Activated naive CD4-positive, alpha-beta T cell treated with anti-CD3 and anti-CD28 coated beads, Interleukin-2, amount 10 ng/mL, durations not matched to agents 7 days and 5 days (primary cell): ENCODE results near the gene TLE2.
"Not testable (repeated sequence)": the region's sequence is repeated elsewhere in the genome, so short reads cannot be mapped to it uniquely, and the experiment has no call there.

Experiments
- CTCF ChIA-PET: fragments of 350-600 bp; sonication (Branson Sonifier 250); formaldehyde crosslinking; loops from one replicate; lab custom pipeline; 2021; ENCODE audit warnings: antibody characterized with exemption; lab: Charles Lee
- DNase-seq: peaks from one replicate; pipeline ENCODE4 v3.0.0-alpha.2; 2020
- H3K27ac Mint-ChIP-seq: one replicate; pipeline ENCODE4 v1.8.0; 2021; ENCODE audit warnings: mild to moderate bottlenecking, moderate library complexity, mixed read lengths
- H3K27me3 Mint-ChIP-seq: one replicate; pipeline ENCODE4 v1.8.0; 2021; ENCODE audit warnings: mild to moderate bottlenecking, mixed read lengths
- H3K36me3 Mint-ChIP-seq: one replicate; pipeline ENCODE4 v1.8.0; 2021; ENCODE audit warnings: mixed read lengths
- H3K4me1 Mint-ChIP-seq: one replicate; pipeline ENCODE4 v1.8.0; 2021; ENCODE audit warnings: mixed read lengths
- H3K4me3 Mint-ChIP-seq: one replicate; pipeline ENCODE4 v1.8.0; 2021; ENCODE audit warnings: mild to moderate bottlenecking, moderate library complexity, mixed read lengths
- H3K9me3 Mint-ChIP-seq: one replicate; pipeline ENCODE4 v1.8.0; 2021; ENCODE audit warnings: mixed read lengths

The TLE2 gene

DNA sequence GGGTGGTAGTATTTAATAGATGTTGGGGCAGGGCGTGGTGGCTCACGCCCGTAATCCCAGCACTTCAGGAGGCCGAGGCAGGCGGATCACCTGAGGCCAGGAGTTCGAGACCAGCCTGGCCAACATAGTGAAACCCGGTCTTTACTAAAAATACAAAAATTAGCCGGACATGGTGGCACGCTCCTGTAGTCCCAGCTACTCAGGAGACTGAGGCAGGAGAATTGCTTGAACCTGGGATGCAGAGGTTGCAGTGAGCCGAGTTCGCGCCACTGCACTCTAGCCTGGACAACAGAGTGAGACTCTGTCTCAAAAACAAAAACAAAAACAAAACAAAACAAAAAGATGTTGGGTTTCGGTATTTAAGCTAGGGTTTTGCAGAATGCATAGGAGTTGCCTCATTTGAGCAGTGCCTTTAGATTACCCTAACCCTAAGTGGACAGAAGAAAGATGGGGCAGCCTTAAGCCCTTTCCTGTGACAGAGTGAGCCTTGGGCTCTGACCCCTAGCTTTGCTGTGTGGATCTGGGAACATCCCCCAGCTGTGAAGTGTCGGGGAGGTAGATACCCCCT lies 8.0 kb upstream of the TLE2 start:
- not testable (repeated sequence) for H3K9me3 Mint-ChIP-seq, DNase-seq, H3K36me3 Mint-ChIP-seq
- peak overlapping the region; percentile 75 for H3K4me3 Mint-ChIP-seq
- H3K27ac Mint-ChIP-seq = peak overlapping the region; percentile 96
- peaks cover 26% of the 10 kb centered on the region for H3K4me1 Mint-ChIP-seq
- CTCF ChIA-PET = interaction anchor here (1.1 to 2.5 kb wide), 3 partner anchors 67 to 86 kb away, joined by 3 to 12 read pairs (median 6); no protein-coding TSS in a partner anchor
- peaks cover 51% of the 10 kb centered on the region for H3K27me3 Mint-ChIP-seq

DNA sequence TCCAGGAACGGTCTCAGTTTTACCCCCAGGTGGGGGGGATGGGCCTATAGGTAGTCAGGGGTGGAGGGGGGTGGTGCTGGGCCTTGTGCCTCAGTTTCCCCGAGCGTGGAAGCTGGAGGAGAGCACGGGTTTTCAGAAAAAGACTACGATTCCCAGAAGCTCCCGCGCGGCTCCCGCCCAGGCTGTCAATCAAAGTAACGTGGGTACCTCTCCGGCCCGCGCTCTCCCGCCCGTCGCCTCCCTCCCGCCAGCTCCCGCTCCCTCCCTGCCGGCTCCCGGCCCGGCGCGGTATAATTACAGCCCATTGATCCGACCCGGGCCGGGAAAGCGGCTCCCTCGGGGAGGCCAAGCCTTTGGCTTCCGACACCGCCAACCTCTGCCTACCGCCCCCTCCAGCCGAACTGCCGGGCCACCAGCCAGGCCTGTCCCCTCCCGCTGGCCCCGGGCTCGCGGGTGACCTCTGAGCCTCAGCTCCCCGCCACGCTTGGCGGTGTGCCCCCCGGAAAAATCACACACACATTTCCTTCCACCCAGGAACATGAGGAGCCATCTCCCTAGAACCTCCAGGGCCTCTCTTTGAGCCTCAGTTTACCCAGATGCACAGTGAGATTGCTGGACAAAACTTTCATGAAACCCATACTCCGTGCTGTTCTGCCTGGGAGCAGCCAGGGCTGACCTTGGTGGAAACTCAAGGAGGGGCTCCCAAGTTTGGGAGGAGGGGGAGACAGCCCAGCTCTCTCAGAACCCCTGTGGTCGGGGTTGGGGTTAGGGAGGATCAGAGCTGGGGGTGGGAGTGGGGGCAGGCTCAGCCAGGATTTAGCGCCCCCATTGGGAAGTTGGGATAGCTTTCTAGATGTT lies 7.3 kb upstream of the TLE2 start:
- H3K27me3 Mint-ChIP-seq = peaks cover 53% of the 10 kb centered on the region
- no peaks in the 10 kb centered on the region for H3K36me3 Mint-ChIP-seq

DNA sequence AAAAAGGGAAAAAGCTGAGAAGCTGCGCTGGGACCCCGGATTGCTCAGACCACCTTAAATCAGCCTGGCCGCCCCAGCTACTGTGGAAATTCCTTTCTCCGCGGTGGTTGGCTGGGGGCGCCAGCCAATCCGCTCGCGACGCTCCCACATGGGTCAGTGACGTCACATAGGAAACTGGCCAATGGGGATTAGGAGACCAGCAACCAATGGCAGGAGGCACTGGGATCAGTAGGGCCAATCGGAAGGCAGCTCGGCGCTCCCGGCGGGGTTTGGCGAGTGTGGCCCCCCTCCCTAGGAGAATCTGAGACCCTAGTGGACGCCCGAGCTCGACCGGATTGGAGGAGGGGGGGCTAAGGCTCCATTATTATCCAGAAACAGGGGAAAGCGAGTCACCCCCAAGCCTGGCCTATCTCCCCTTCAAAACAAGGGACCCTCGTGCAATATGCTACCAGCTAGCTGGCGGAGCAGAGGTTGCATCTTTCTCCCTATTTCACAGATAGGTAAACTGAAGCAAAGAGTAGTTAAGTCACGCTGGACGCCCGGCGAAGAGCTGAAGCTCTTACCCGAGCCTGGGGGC lies 6.5 kb upstream of the TLE2 start:
- Mint-ChIP-seq H3K4me1 (peaks cover 26% of the 10 kb centered on the region), H3K4me3 (peak overlapping the region; percentile 75), H3K9me3 (no peaks in the 10 kb centered on the region), H3K27ac (peak overlapping the region; percentile 96), H3K36me3 (no peaks in the 10 kb centered on the region), H3K27me3 (peaks cover 58% of the 10 kb centered on the region)
- DNase-seq = peak; percentile 97
- CTCF ChIA-PET = interaction anchor here (0.6 to 2.5 kb wide), 5 partner anchors 68 to 182 kb away, joined by 3 to 12 read pairs (median 6); no protein-coding TSS in a partner anchor

More for the DNA sequence above, 7.3 kb upstream of the TLE2 start:
- CTCF ChIA-PET = interaction anchor here (0.8 to 2.5 kb wide), 4 partner anchors 68 to 174 kb away, joined by 3 to 12 read pairs (median 6); no protein-coding TSS in a partner anchor
- DNase-seq = peak; percentile 90
- H3K4me3 Mint-ChIP-seq = peak overlapping the region; percentile 75
- H3K9me3 Mint-ChIP-seq = no peaks in the 10 kb centered on the region
- H3K27ac Mint-ChIP-seq = peak overlapping the region; percentile 96
- peaks cover 26% of the 10 kb centered on the region for H3K4me1 Mint-ChIP-seq

DNA sequence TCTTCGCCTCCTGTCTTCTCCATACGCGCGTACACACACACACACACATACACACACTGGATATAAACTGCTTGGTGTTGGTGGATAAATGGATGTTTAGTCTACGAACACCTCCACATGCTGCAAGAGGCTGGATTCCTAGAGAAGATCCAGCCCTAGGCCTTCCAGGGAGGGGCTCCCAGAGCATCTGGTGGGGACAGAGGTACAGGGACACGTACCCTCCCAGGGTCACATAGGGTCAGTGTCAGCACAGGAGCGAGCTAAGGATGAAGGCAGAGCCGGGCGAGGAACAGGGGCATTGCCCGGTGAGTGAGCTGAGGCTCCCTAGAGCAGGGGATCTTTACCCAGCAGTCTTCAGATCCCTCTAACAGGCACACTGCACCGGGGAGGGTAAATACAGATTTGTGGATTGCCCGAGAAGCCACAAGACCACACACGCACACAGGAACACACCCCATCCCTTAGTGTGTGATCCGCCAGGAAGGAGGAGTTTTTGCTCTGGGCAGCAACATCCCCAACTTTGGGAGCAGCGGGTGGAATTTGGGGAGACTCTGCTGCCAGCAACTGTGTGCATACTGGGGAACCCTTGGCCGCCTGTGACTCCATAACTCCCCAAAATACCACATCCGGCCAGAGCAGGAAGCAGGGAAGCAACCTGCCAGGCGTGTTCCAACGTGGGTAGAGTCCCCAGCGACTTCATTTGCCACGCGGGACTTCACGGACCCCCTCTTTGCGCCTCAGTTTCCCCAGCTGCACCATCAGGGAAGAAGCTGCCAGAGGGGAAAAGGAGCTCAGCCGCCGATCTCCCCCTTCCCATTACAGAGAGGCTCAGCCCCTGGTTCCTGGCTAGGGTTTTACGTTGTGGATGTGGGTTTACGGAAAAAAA lies 5.8 kb upstream of the TLE2 start:
- Mint-ChIP-seq H3K27ac (peak overlapping the region; percentile 96), H3K4me1 (peaks cover 30% of the 10 kb centered on the region), H3K36me3 (no peaks in the 10 kb centered on the region), H3K9me3 (no peaks in the 10 kb centered on the region), H3K4me3 (peak overlapping the region; percentile 75), H3K27me3 (peaks cover 65% of the 10 kb centered on the region)
- DNase-seq = peak; percentile 72
- CTCF ChIA-PET = interaction anchor here (0.6 to 2.5 kb wide), 5 partner anchors 69 to 183 kb away, joined by 3 to 12 read pairs (median 6); no protein-coding TSS in a partner anchor

DNA sequence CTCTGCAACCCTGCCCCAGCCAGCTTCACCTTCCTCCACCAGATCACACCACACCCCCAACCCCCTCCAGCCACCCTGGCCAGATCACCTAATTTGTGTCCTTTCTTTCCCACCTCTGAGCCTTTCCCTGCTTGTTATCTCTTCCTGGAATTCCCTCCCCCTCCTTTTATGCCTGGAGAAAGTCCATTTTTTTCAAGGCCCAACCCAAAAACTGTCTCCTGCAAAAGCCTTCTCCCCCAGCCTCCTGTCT lies 5.3 kb upstream of the TLE2 start:
- no peak overlapping the region for H3K4me3 Mint-ChIP-seq
- peaks cover 65% of the 10 kb centered on the region for H3K27me3 Mint-ChIP-seq
- no peak overlapping the region for H3K27ac Mint-ChIP-seq
- H3K4me1 Mint-ChIP-seq = peaks cover 35% of the 10 kb centered on the region
- no peaks in the 10 kb centered on the region for H3K36me3 Mint-ChIP-seq
- no peaks in the 10 kb centered on the region for H3K9me3 Mint-ChIP-seq
- CTCF ChIA-PET = interaction anchor here (0.6 kb wide), 1 partner anchor 72 kb away, joined by 3 read pairs; no protein-coding TSS in a partner anchor
- DNase-seq = no peak

DNA sequence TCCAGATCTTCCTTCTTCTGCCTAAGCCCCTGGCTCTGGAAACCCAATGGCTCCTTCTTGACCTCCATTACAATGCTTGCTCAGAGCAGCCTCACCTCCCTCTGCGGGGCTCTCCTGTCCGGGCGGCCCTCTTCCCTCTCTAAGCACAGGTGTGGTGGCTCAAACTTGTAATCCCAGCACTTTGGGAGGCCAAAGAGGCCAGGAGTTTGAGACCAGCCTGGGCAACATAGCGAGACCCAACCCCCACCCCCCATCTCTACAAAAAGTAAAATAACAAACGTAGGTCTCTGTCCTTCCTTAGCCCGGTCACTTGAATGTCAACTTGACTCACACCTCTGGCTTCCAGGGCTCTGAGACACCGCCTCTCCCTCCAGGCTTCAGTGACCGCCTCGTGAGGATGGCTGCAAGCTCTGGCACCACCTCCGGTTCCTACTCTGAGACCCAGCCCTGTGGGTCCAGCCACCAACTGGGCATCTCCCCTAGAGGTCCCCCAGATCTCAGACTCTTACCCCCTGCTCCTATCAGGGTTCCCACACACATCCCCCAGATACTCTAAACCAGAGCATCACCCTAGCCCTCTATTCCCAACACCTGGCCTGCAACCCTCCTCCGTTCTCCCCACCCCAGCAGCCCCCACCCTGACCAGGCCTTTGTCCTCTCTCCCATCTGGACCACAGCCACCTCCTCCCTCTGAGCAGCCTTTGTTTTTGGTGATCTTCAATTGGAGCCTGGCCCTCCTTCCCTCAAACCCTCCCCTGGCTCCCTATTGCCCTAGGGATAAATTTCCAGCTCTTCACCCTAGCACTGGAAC lies 4.7 kb upstream of the TLE2 start:
- H3K36me3 Mint-ChIP-seq = no peaks in the 10 kb centered on the region
- CTCF ChIA-PET = interaction anchor here (0.6 kb wide), 1 partner anchor 71 kb away, joined by 3 read pairs; no protein-coding TSS in a partner anchor
- H3K9me3 Mint-ChIP-seq = no peaks in the 10 kb centered on the region
- H3K27ac Mint-ChIP-seq = no peak overlapping the region
- peaks cover 35% of the 10 kb centered on the region for H3K4me1 Mint-ChIP-seq
- no peak for DNase-seq
- peaks cover 66% of the 10 kb centered on the region for H3K27me3 Mint-ChIP-seq
- no peak overlapping the region for H3K4me3 Mint-ChIP-seq

DNA sequence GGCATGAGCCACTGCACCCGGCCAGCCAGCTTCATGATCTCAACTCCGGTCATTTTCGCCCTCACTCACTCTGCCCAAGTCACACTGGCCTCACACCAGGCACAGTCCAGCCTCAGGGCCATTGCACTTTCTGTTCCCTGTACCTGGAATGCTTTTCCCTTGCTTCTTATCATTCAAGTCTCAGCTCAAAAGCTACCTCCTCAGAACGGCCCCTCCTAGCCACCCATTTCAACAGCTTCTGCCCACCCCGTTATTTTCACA lies 2.5 kb upstream of the TLE2 start:
- peaks cover 87% of the 10 kb centered on the region for H3K27me3 Mint-ChIP-seq
- H3K9me3 Mint-ChIP-seq = no peaks in the 10 kb centered on the region
- H3K4me1 Mint-ChIP-seq = peaks cover 33% of the 10 kb centered on the region
- H3K36me3 Mint-ChIP-seq = no peaks in the 10 kb centered on the region
- H3K4me3 Mint-ChIP-seq = no peak overlapping the region
- H3K27ac Mint-ChIP-seq = no peak overlapping the region
- no peak for DNase-seq
- CTCF ChIA-PET = no interaction called here

DNA sequence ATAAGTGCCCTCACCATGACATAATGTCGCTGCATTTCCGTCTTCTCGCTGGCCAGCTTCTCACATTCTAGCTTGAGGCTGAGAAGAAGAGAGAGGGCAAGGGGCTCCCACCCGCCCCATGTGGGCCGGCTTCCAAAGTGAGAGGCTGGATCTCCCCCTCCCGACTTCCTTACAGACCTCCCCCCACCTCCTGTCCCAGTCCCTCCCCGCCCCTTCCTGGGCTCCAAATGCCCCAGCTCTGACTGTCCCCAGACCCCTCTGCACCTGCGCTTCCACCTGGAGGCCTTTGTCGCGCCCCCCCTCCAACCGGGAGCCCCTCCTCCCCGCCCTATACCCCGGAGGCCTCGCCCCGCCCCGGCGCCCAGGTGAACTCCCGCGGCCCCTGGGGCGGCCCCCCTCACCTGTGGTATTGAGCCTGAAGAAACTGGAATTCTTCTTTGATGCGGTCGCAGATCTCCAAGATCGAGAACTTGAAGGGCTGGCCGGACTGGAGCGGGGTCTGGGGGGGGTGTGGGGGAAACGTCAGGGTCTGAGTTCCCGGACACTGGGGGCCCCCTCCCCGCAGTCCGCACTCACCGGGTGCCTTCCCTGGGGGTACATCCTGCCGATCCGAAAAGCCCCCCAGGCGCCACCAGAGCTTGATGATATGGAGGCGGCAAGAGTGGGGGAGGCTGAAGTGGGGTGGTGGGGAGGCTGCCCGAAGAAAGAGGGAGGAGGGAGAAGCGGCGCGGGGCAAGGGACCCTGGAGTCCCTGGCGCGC lies 595 bp downstream of the TLE2 start:
- CTCF ChIA-PET = no interaction called here
- peak; percentile 39 for DNase-seq

DNA sequence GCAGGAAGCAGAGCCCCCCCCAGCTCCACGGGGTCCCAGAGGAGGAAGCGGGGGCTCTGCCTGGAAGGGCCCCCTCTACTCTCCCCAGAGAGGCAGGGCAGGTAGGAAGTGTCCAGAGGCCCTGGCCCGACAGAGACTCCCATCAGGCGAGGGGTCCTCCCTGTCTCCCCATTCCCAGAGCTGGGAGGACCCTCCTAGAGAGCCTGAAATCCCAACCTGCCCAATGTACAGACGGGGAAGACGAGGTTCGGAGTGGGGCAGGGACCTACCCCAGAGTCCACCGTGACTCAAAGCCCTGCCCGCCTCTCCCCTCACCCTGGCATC lies 1.1 kb downstream of the TLE2 start:
- Mint-ChIP-seq H3K27ac (no peak overlapping the region), H3K4me1 (peaks cover 36% of the 10 kb centered on the region), H3K4me3 (peak overlapping the region; percentile 60), H3K36me3 (no peaks in the 10 kb centered on the region), H3K9me3 (no peaks in the 10 kb centered on the region), H3K27me3 (peaks cover 86% of the 10 kb centered on the region)
- CTCF ChIA-PET = no interaction called here
- no peak for DNase-seq

More for the DNA sequence above, 595 bp downstream of the TLE2 start:
- no peaks in the 10 kb centered on the region for H3K36me3 Mint-ChIP-seq
- peak overlapping the region; percentile 60 for H3K4me3 Mint-ChIP-seq
- peaks cover 91% of the 10 kb centered on the region for H3K27me3 Mint-ChIP-seq
- H3K9me3 Mint-ChIP-seq = no peaks in the 10 kb centered on the region
- H3K27ac Mint-ChIP-seq = no peak overlapping the region
- H3K4me1 Mint-ChIP-seq = peaks cover 32% of the 10 kb centered on the region

DNA sequence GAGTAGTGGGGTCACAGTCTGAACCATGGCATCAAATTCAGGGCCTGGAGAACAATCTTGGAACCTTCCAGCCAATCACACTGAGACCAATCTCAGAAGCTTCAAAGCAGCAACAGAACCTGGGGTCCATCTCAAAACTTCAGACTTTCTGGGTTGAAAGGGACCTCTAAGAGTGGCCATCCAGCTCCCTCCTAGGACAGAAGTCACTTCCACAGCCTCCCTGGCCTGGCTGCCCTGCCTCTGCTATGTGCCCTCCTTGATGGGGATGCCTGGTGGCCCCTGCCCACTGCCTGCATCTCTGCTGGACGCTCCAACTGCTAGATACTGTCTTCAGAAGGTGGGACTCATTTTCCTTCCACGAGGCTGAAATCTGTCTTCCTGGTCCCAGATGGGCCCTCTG lies 1.8 kb downstream of the TLE2 start:
- peaks cover 41% of the 10 kb centered on the region for H3K4me1 Mint-ChIP-seq
- no peak for DNase-seq
- H3K4me3 Mint-ChIP-seq = no peak overlapping the region
- peaks cover 79% of the 10 kb centered on the region for H3K27me3 Mint-ChIP-seq
- no peaks in the 10 kb centered on the region for H3K36me3 Mint-ChIP-seq
- CTCF ChIA-PET = no interaction called here
- H3K9me3 Mint-ChIP-seq = no peaks in the 10 kb centered on the region
- H3K27ac Mint-ChIP-seq = no peak overlapping the region

DNA sequence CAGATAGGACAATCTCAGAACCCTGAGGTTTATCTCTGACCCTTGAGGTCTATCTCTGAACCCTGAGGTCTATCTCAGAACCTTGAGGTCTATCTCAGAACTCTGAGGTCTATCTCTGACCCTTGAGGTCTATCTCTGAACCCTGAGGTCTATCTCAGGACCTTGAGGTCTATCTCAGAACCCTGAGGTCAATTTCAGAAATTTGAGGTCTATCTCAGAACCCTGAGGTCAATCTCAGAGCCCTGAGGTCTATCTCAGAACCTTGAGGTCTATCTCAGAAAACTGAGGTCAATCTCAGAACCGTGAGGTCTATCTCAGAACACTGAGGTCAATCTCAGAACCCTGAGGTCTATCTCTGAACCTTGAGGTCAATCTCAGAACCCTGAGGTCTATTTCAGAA lies 2.3 kb downstream of the TLE2 start:
- no peak overlapping the region for H3K4me3 Mint-ChIP-seq
- CTCF ChIA-PET = no interaction called here

DNA sequence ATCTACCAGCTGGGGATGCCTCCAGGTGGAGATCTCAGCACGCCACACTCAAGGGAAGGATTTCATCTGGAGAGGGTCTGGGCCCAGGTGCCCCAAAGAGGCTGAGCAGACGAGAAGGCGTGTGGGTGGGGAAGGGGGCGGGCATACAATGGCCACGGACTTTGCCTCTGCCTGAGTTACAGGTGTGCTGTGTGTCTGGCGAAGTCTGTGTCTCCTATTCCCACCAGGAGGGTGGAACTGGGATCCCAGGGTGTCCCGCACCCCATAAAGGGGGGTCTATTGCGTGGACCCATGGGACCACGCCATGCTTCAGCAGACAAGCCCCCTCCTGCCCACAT lies 3.6 kb downstream of the TLE2 start:
- DNase-seq = no peak
- Mint-ChIP-seq H3K4me3 (no peak overlapping the region), H3K4me1 (peaks cover 41% of the 10 kb centered on the region), H3K9me3 (no peaks in the 10 kb centered on the region), H3K27ac (no peak overlapping the region), H3K27me3 (peaks cover 61% of the 10 kb centered on the region), H3K36me3 (no peaks in the 10 kb centered on the region)
- CTCF ChIA-PET = no interaction called here

More for the DNA sequence above, 2.3 kb downstream of the TLE2 start:
- peaks cover 41% of the 10 kb centered on the region for H3K4me1 Mint-ChIP-seq
- no peaks in the 10 kb centered on the region for H3K9me3 Mint-ChIP-seq
- no peak for DNase-seq
- no peak overlapping the region for H3K27ac Mint-ChIP-seq
- H3K27me3 Mint-ChIP-seq = peaks cover 74% of the 10 kb centered on the region
- H3K36me3 Mint-ChIP-seq = no peaks in the 10 kb centered on the region
